CD14-positive monocyte (primary cell): ENCODE data around the gene VAT1. TPM values are rescaled to one million over a fixed set of nuclear protein-coding genes. Genes with fewer than 3 reads are reported as not detected.
"Not testable (repeated sequence)": the region's sequence is repeated elsewhere in the genome, so short reads cannot be mapped to it uniquely, and the experiment has no call there.

Experiments used
- DNase-seq, 3 donors: peaks; one replicate each; pipeline ENCODE4 v3.0.0-alpha.2; 2011 to 2022
- H2AFZ ChIP-seq: 2 replicates; pipeline ENCODE4 v1.6.0; 2012; ENCODE audit warnings: mild to moderate bottlenecking, low read depth, low read length, inconsistent platforms; ENCODE audit not compliant: insufficient read depth, poor library complexity, severe bottlenecking
- H3K27ac ChIP-seq, 2 donors: 1 replicate in 1 of 2; 2 replicates in 1 of 2; pipeline ENCODE4 v1.5.1; 2012 to 2013; ENCODE audit warnings: low read length in 2 of 2, control low read depth in 1 of 2, inconsistent platforms in 1 of 2, low read depth in 1 of 2, mild to moderate bottlenecking in 1 of 2
- H3K27me3 ChIP-seq, 2 donors: one replicate each; pipeline versions ENCODE4 v1.6.0 to v1.6.1; 2011 to 2013; ENCODE audit warnings: low read length in 2 of 2; ENCODE audit not compliant: control insufficient read depth in 2 of 2, insufficient read depth in 2 of 2
- H3K36me3 ChIP-seq, 2 donors: replicated peaks in 1 of 2; 1 replicate in 1 of 2; 2 replicates in 1 of 2; pipeline versions ENCODE4 v1.5.1 to v1.6.1; 2012 to 2013; ENCODE audit warnings: low read length in 2 of 2, control low read depth in 1 of 2, inconsistent platforms in 1 of 2, mild to moderate bottlenecking in 1 of 2; ENCODE audit not compliant: insufficient read depth in 2 of 2, control insufficient read depth in 1 of 2
- H3K4me1 ChIP-seq, 2 donors: 1 replicate in 1 of 2; 2 replicates in 1 of 2; pipeline versions ENCODE4 v1.5.1 to v1.6.1; 2012 to 2013; ENCODE audit warnings: low read length in 2 of 2, control low read depth in 1 of 2, inconsistent platforms in 1 of 2, mild to moderate bottlenecking in 1 of 2, moderate library complexity in 1 of 2; ENCODE audit not compliant: insufficient read depth in 2 of 2, control insufficient read depth in 1 of 2
- H3K4me2 ChIP-seq: replicated peaks from 2 replicates; pipeline ENCODE3; 2012; ENCODE audit warnings: low read length, moderate library complexity, mild to moderate bottlenecking; ENCODE audit not compliant: poor library complexity, severe bottlenecking; ENCODE audit errors: extremely low read depth
- H3K4me3 ChIP-seq, 3 experiments: fragments of 200-600 bp in 1 of 3; sonication (generic) in 1 of 3; replicated peaks in 1 of 3; 1 replicate in 2 of 3; 2 replicates in 1 of 3; pipeline ENCODE4 v1.5.1; 2011 to 2013; ENCODE audit warnings: low read length in 3 of 3, mild to moderate bottlenecking in 3 of 3, control low read depth in 2 of 3, low read depth in 2 of 3, inconsistent platforms in 1 of 3, moderate library complexity in 1 of 3
- H3K79me2 ChIP-seq: 2 replicates; pipeline ENCODE4 v1.6.0; 2012; ENCODE audit warnings: mild to moderate bottlenecking, control low read depth, inconsistent platforms, low read length, moderate library complexity; ENCODE audit not compliant: insufficient read depth
- H3K9ac ChIP-seq: 2 replicates; pipeline ENCODE4 v1.6.0; 2017; ENCODE audit warnings: low read length, mild to moderate bottlenecking; ENCODE audit not compliant: insufficient read depth, poor library complexity, severe bottlenecking
- H3K9me3 ChIP-seq, 2 donors: replicated peaks in 1 of 2; 1 replicate in 1 of 2; 2 replicates in 1 of 2; pipeline versions ENCODE4 v1.5.1 to v1.6.1; 2012 to 2013; ENCODE audit warnings: low read length in 2 of 2, control low read depth in 1 of 2; ENCODE audit not compliant: control insufficient read depth in 1 of 2, insufficient read depth in 1 of 2
- H4K20me1 ChIP-seq: 2 replicates; pipeline ENCODE4 v1.6.0; 2012; ENCODE audit warnings: mild to moderate bottlenecking, low read length, control low read depth, moderate library complexity; ENCODE audit not compliant: insufficient read depth
- H3K27ac Mint-ChIP-seq, 7 donors: one replicate each; pipeline ENCODE4 v1.8.0; 2020; ENCODE audit warnings: mild to moderate bottlenecking in 7 of 7, mixed read lengths in 7 of 7, moderate library complexity in 6 of 7, inconsistent platforms in 2 of 7
- H3K27me3 Mint-ChIP-seq, 3 donors: one replicate each; pipeline ENCODE4 v1.8.0; 2021 to 2022; ENCODE audit warnings: low read depth in 3 of 3, mild to moderate bottlenecking in 3 of 3, mixed read lengths in 3 of 3, moderate library complexity in 3 of 3, inconsistent platforms in 1 of 3
- H3K36me3 Mint-ChIP-seq, 2 donors: one replicate each; pipeline ENCODE4 v1.8.0; 2020; ENCODE audit warnings: mixed read lengths in 2 of 2, inconsistent platforms in 1 of 2, mild to moderate bottlenecking in 1 of 2
- H3K4me1 Mint-ChIP-seq: one replicate; pipeline ENCODE4 v1.8.0; 2020; ENCODE audit warnings: mild to moderate bottlenecking, mixed read lengths
- H3K4me3 Mint-ChIP-seq, 2 donors: one replicate each; pipeline ENCODE4 v1.8.0; 2020; ENCODE audit warnings: mild to moderate bottlenecking in 2 of 2, mixed read lengths in 2 of 2, moderate library complexity in 1 of 2
- H3K9me3 Mint-ChIP-seq, 7 donors: one replicate each; pipeline ENCODE4 v1.8.0; 2020 to 2022; ENCODE audit warnings: mixed read lengths in 7 of 7, mild to moderate bottlenecking in 6 of 7, moderate library complexity in 6 of 7, inconsistent platforms in 2 of 7
- CTCF ChIP-seq: fragments of 200-600 bp; IDR thresholded peaks from one replicate; pipeline ENCODE4 v1.8.0; 2022; ENCODE audit warnings: antibody characterized with exemption, mild to moderate bottlenecking
- WGBS: methylation state at CpG from one replicate; pipeline ENCODE4 v1.1.5; 2013; ENCODE audit warnings: missing lambda C conversion rate; ENCODE audit not compliant: insufficient coverage; 5-methylcytosine and 5-hydroxymethylcytosine counted together
- intact Hi-C, 2 donors: fragments of 100-400 bp; cut with micrococcal nuclease; formaldehyde crosslinking; loops; one replicate each; pipeline versions ENCODE4 v1.15.0 to v1.15.1; 2023
- polyA plus RNA-seq, 3 donors: library from polyadenylated mRNA; depleted of rRNA in 1 of 3; unstranded in 2 of 3; stranded (reverse) in 1 of 3; fragments of 300-500 nt in 2 of 3; fragments of >200 nt in 1 of 3; fragmentation: Illumina TruSeq in 2 of 3; gene quantifications; 1 replicate in 2 of 3; 2 replicates in 1 of 3; pipeline ENCODE4 v1.2.3, GENCODE V29; 2012 to 2021

The VAT1 gene
- polyA plus RNA-seq, 3 donors: 12.7 to 39.5 (median 38.0) TPM

GRCh38 chr17:42979511-42980273, 42.5 kb downstream of the VAT1 start, which contains the start of gene PTGES3L:
Gene PTGES3L (minus strand): TSS chr17:42980080. CDS start chr17:42980053, 27 bp downstream.
- H3K27me3 ChIP-seq: no peaks in the 10 kb centered on the region
- no peaks in the 10 kb centered on the region for H3K9me3 Mint-ChIP-seq

GRCh38 chr17:42975701-42976100, 46.5 kb downstream of the VAT1 start:
- H3K79me2 ChIP-seq, H3K27me3 ChIP-seq, H3K4me3 Mint-ChIP-seq, H3K4me2 ChIP-seq, H3K27ac ChIP-seq, H3K27ac Mint-ChIP-seq, H3K36me3 ChIP-seq, H3K9ac ChIP-seq, H3K36me3 Mint-ChIP-seq, H3K9me3 Mint-ChIP-seq, DNase-seq, H3K4me3 ChIP-seq, intact Hi-C loops, H4K20me1 ChIP-seq, H3K27me3 Mint-ChIP-seq, H3K9me3 ChIP-seq: not testable (repeated sequence)
- peaks cover 9 to 11% of the 10 kb centered on the region in 2 donors for H3K4me1 ChIP-seq
- peaks cover 13% of the 10 kb centered on the region for H3K4me1 Mint-ChIP-seq
- WGBS: 90% methylated on average over 10 of the region's 16 CpGs
- peak overlapping the region; percentile 5 for H2AFZ ChIP-seq

More at GRCh38 chr17:42979511-42980273, 42.5 kb downstream of the VAT1 start, which contains the start of gene PTGES3L:
- Histone ChIP-seq H3K36me3 (peaks cover 0 to 4% of the 10 kb centered on the region in 2 donors), H3K9ac (peak within 1 kb of the TSS; percentile 84), H3K4me1 (peaks cover 32 to 45% of the 10 kb centered on the region in 2 donors), H2AFZ (peak within 1 kb of the TSS; percentile 85), H3K4me2 (peak within 1 kb of the TSS; percentile 100), H3K79me2 (peaks cover 47% of the 10 kb centered on the region), H3K27ac (peak within 1 kb of the TSS in 1 of 2 donors; percentile 76), H4K20me1 (peaks cover 12% of the 10 kb centered on the region), H3K4me3 (peak within 1 kb of the TSS; percentile 80 to 97 (median 87)), H3K9me3 (no peaks in the 10 kb centered on the region)
- peaks cover 2 to 5% (median 4%) of the 10 kb centered on the region in 3 donors for H3K27me3 Mint-ChIP-seq
- 8% methylated on average over 14 of the region's 21 CpGs for WGBS
- H3K4me3 Mint-ChIP-seq: peak within 1 kb of the TSS; percentile 99 to 100
- intact Hi-C loops: no loop called here
- no peak for TF ChIP-seq CTCF
- peak in 1 of 3 donors; percentile 17 for DNase-seq
- H3K27ac Mint-ChIP-seq: peak within 1 kb of the TSS; percentile 42 to 94 (median 85)
- H3K4me1 Mint-ChIP-seq: peaks cover 41% of the 10 kb centered on the region
- H3K36me3 Mint-ChIP-seq: peaks cover 6 to 20% of the 10 kb centered on the region in 2 donors
